Stimulated activated CD8-positive, alpha-beta memory T cell treated with anti-CD3 and anti-CD28 coated beads, Interleukin-15, amount 100 ng/mL, for 1 hour (primary cell): ENCODE results near the gene C5orf46.

Experiments
- DNase-seq: peaks from one replicate; pipeline ENCODE4 v3.0.0-alpha.2; 2020; ENCODE audit warnings: low read depth

The C5orf46 gene

GRCh38 chr5:147857302-147858129, 48.8 kb downstream of the C5orf46 start:
- peak; percentile 4 for DNase-seq

- DNase-seq = no peak
Observed at GRCh38 chr5:147856801-147857200, 49.5 kb downstream of the C5orf46 start.

- no peak for DNase-seq
Observed at GRCh38 chr5:147855774-147856069, 50.6 kb downstream of the C5orf46 start.

- DNase-seq = no peak
Observed at GRCh38 chr5:147854894-147855773, 51.2 kb downstream of the C5orf46 start.

- no peak for DNase-seq
Observed at GRCh38 chr5:147854331-147854730, 52.0 kb downstream of the C5orf46 start.

GRCh38 chr5:147853372-147853987, 52.9 kb downstream of the C5orf46 start:
- DNase-seq = no peak

GRCh38 chr5:147852365-147852764, 54.0 kb downstream of the C5orf46 start:
- no peak for DNase-seq

GRCh38 chr5:147851578-147851977, 54.8 kb downstream of the C5orf46 start:
- no peak for DNase-seq

GRCh38 chr5:147849226-147849625, 57.1 kb downstream of the C5orf46 start:
- DNase-seq = no peak

GRCh38 chr5:147845618-147846017, 60.7 kb downstream of the C5orf46 start:
- no peak for DNase-seq

- DNase-seq = no peak
Observed at GRCh38 chr5:147844846-147845245, 61.5 kb downstream of the C5orf46 start.

GRCh38 chr5:147842869-147843268, 63.5 kb downstream of the C5orf46 start:
- DNase-seq = no peak
